Testis (tissue), 3 donors: ENCODE measurements around the gene MAP3K19. TPM values are rescaled to one million over a fixed set of nuclear protein-coding genes. Genes with fewer than 3 reads are reported as not detected.
"Not testable (repeated sequence)": the region's sequence is repeated elsewhere in the genome, so short reads cannot be mapped to it uniquely, and the experiment has no call there.

Source experiments
- DNase-seq: peaks from one replicate; pipeline ENCODE4 v3.0.0-alpha.2; 2019
- H3K27ac ChIP-seq, 2 donors: fragments of 200-600 bp; sonication (generic); one replicate each; pipeline ENCODE4 v1.5.1; 2019
- H3K27me3 ChIP-seq: fragments of 200-600 bp; sonication (generic); one replicate; pipeline ENCODE4 v1.5.1; 2019
- H3K36me3 ChIP-seq: fragments of 200-600 bp; sonication (generic); one replicate; pipeline ENCODE4 v1.5.1; 2017; ENCODE audit warnings: low read depth; ENCODE audit errors: missing control alignments
- H3K4me1 ChIP-seq: fragments of 200-600 bp; sonication (generic); one replicate; pipeline ENCODE4 v1.5.1; 2019
- H3K4me3 ChIP-seq, 2 donors: fragments of 200-600 bp; sonication (generic); one replicate each; pipeline ENCODE4 v1.5.1; 2017 to 2019
- H3K9me3 ChIP-seq: fragments of 200-600 bp; sonication (generic); one replicate; pipeline ENCODE4 v1.5.1; 2017
- CTCF ChIP-seq, 3 experiments: fragments of 450-650 bp in 2 of 3; fragments of 200-600 bp in 1 of 3; sonication (generic) in 1 of 3; IDR thresholded peaks; one replicate each; pipeline ENCODE4 v1.5.1; 2016 to 2019; ENCODE audit warnings: antibody characterized with exemption in 3 of 3, mild to moderate bottlenecking in 2 of 3, moderate library complexity in 1 of 3
- POLR2A ChIP-seq: fragments of 450-650 bp; IDR thresholded peaks from one replicate; pipeline ENCODE4 v1.6.1; 2017; ENCODE audit warnings: antibody characterized with exemption, mild to moderate bottlenecking, moderate library complexity
- WGBS, 2 donors: methylation state at CpG; one replicate each; pipeline ENCODE4 v1.1.5; 2018; 5-methylcytosine and 5-hydroxymethylcytosine counted together
- intact Hi-C: fragments of 100-400 bp; cut with DNase I; formaldehyde crosslinking; loops from one replicate; pipeline ENCODE4 v1.15.1; 2023; ENCODE audit warnings: low total_unique reads
- polyA plus RNA-seq: library from polyadenylated mRNA; stranded (reverse); fragments of 350-450 nt; fragmentation: Illumina TruSeq; extraction: RNeasy Lipid Tissue Mini Kit (QIAGEN cat#74804); gene quantifications from one replicate; pipeline ENCODE4 v1.2.3, GENCODE V29; 2014; ENCODE audit warnings: low read depth, low replicate concordance; ENCODE audit not compliant: insufficient read depth
- total RNA-seq, 2 donors: library from RNA; depleted of rRNA; stranded (reverse); fragments of >200 nt; gene quantifications; one replicate each; pipeline ENCODE4 v1.2.3, GENCODE V29; 2016

The MAP3K19 gene
- total and polyA plus RNA-seq, 3 donors from 2014 or later: 6.8 to 15.1 (median 9.8) TPM

GRCh38 chr2:135048122-135048521 is 875 bp upstream of the MAP3K19 start:
- intact Hi-C loops: no loop called here
- Histone ChIP-seq H3K9me3 (no peaks in the 10 kb centered on the region), H3K27ac (no peak overlapping the region), H3K4me3 (no peak overlapping the region), H3K36me3 (no peaks in the 10 kb centered on the region), H3K4me1 (no peaks in the 10 kb centered on the region), H3K27me3 (no peaks in the 10 kb centered on the region)
- DNase-seq: no peak
- TF ChIP-seq POLR2A (no peak), CTCF (IDR thresholded peaks at IDR 0.05) (no peak)
- WGBS, 2 donors: 78 to 81% methylated on average over 6 of the region's 6 CpGs

- DNase-seq: peak; percentile 30
- no peaks in the 10 kb centered on the region for H3K36me3 ChIP-seq
- TF ChIP-seq CTCF (IDR thresholded peaks at IDR 0.05) (peak in 2 of 3 experiments; percentile 32 to 69), POLR2A (no peak)
- H3K4me1 ChIP-seq: no peaks in the 10 kb centered on the region
- H3K27me3 ChIP-seq: no peaks in the 10 kb centered on the region
- no peak overlapping the region for H3K27ac ChIP-seq
- no peaks in the 10 kb centered on the region for H3K9me3 ChIP-seq
- no peak overlapping the region for H3K4me3 ChIP-seq
- WGBS, 2 donors: 75% methylated on average over 2 of the region's 2 CpGs
- intact Hi-C loops: no loop called here
Observed at GRCh38 chr2:135043345-135043744, 3.9 kb downstream of the MAP3K19 start.

- H3K36me3 ChIP-seq: no peaks in the 10 kb centered on the region
- no peak overlapping the region for H3K27ac ChIP-seq
- no peak overlapping the region for H3K4me3 ChIP-seq
- TF ChIP-seq POLR2A (no peak), CTCF (IDR thresholded peaks at IDR 0.05) (no peak)
- no peak for DNase-seq
- intact Hi-C loops: no loop called here
- H3K9me3 ChIP-seq: no peaks in the 10 kb centered on the region
- no peaks in the 10 kb centered on the region for H3K4me1 ChIP-seq
- H3K27me3 ChIP-seq: no peaks in the 10 kb centered on the region
- WGBS, 2 donors: 81 to 95% methylated on average over 3 of the region's 3 CpGs
Observed at GRCh38 chr2:135037831-135038230, 9.4 kb downstream of the MAP3K19 start.

- H3K27ac ChIP-seq, H3K9me3 ChIP-seq, DNase-seq, H3K36me3 ChIP-seq, H3K4me1 ChIP-seq, H3K4me3 ChIP-seq, H3K27me3 ChIP-seq, intact Hi-C loops: not testable (repeated sequence)
- WGBS, 2 donors: no CpG with 5 or more reads among the region's 33 CpGs
Observed at GRCh38 chr2:135033216-135033615, 14.0 kb downstream of the MAP3K19 start.

GRCh38 chr2:135030826-135031225 is 16.4 kb downstream of the MAP3K19 start:
- 64 to 93% methylated on average over 1 of the region's 1 CpG for WGBS, 2 donors
- H3K4me1 ChIP-seq: no peaks in the 10 kb centered on the region
- no peak overlapping the region for H3K27ac ChIP-seq
- TF ChIP-seq POLR2A (no peak), CTCF (IDR thresholded peaks at IDR 0.05) (no peak)
- no peak overlapping the region for H3K4me3 ChIP-seq
- no peaks in the 10 kb centered on the region for H3K27me3 ChIP-seq
- intact Hi-C loops: no loop called here
- no peaks in the 10 kb centered on the region for H3K9me3 ChIP-seq
- DNase-seq: no peak
- no peaks in the 10 kb centered on the region for H3K36me3 ChIP-seq
